Measurements from ENCODE around the gene KATNB1. TPM values are rescaled to one million over a fixed set of nuclear protein-coding genes. Genes with fewer than 3 reads are reported as not detected.

The KATNB1 gene
- polyA plus RNA-seq, 1 donor from 2014 or later, result 57.9 TPM

GRCh38 chr16:57747496-57747895, 11.9 kb downstream of the KATNB1 start:
- H3K4me3 ChIP-seq (ENCODE audit: low read length), result no peak overlapping the region
- no peaks in the 10 kb centered on the region for H3K9me2 ChIP-seq (ENCODE audit: insufficient read depth, low read length)
- no peaks in the 10 kb centered on the region for H3K36me3 ChIP-seq (ENCODE audit: insufficient read depth, low read length)
- H4K20me1 ChIP-seq (ENCODE audit: insufficient read depth), result no peaks in the 10 kb centered on the region
- no peak overlapping the region for H2AFZ ChIP-seq (ENCODE audit: low read depth, low read length)
- H3K9me3 ChIP-seq (ENCODE audit: low read length), result no peaks in the 10 kb centered on the region
- no peak overlapping the region for H3K9ac ChIP-seq (ENCODE audit: low read length)
- no peaks in the 10 kb centered on the region for H3K27me3 ChIP-seq (ENCODE audit: insufficient read depth, low read depth, low read length)
- no peak overlapping the region for H3K27ac ChIP-seq (ENCODE audit: low read length)
- no peaks in the 10 kb centered on the region for H3K79me2 ChIP-seq (replicated peaks; ENCODE audit: insufficient read depth, low read length)
- H3K4me2 ChIP-seq (ENCODE audit: low read length), result no peak overlapping the region
- no peaks in the 10 kb centered on the region for H3F3A ChIP-seq (ENCODE audit: insufficient read depth, low read length, poor library complexity, severe bottlenecking)
- no peak for TF ChIP-seq REST (IDR thresholded peaks at IDR 0.05; ENCODE audit: borderline replicate concordance)
- TF ChIP-seq EP300 (conservative IDR thresholded peaks at IDR 0.05; ENCODE audit: poor library complexity, severe bottlenecking), result no peak
- TF ChIP-seq POLR2AphosphoS5 (IDR thresholded peaks at IDR 0.05), result no peak
- TF ChIP-seq RAD21 (conservative IDR thresholded peaks at IDR 0.05), result no peak
- TF ChIP-seq TAF1 (IDR thresholded peaks at IDR 0.05; ENCODE audit: low read depth), result no peak
- TF ChIP-seq CTCF (IDR thresholded peaks at IDR 0.05; ENCODE audit: poor library complexity, severe bottlenecking), result no peak
- TF ChIP-seq MXI1 (conservative IDR thresholded peaks at IDR 0.05; ENCODE audit: poor library complexity, severe bottlenecking), result no peak
- TF ChIP-seq EZH2 (IDR thresholded peaks at IDR 0.05; ENCODE audit: borderline replicate concordance, insufficient read depth, low read length, poor library complexity, severe bottlenecking), result no peak
- TF ChIP-seq SMC3 (conservative IDR thresholded peaks at IDR 0.05; ENCODE audit: poor library complexity), result no peak

GRCh38 chr16:57747996-57748395, 12.4 kb downstream of the KATNB1 start:
- no peaks in the 10 kb centered on the region for H3K9me3 ChIP-seq (ENCODE audit: low read length)
- H3K79me2 ChIP-seq (replicated peaks; ENCODE audit: insufficient read depth, low read length), result no peaks in the 10 kb centered on the region
- H3K4me2 ChIP-seq (ENCODE audit: low read length), result no peak overlapping the region
- no peaks in the 10 kb centered on the region for H4K20me1 ChIP-seq (ENCODE audit: insufficient read depth)
- H2AFZ ChIP-seq (ENCODE audit: low read depth, low read length), result no peak overlapping the region
- no peak overlapping the region for H3K27ac ChIP-seq (ENCODE audit: low read length)
- H3F3A ChIP-seq (ENCODE audit: insufficient read depth, low read length, poor library complexity, severe bottlenecking), result no peaks in the 10 kb centered on the region
- no peak overlapping the region for H3K9ac ChIP-seq (ENCODE audit: low read length)
- no peaks in the 10 kb centered on the region for H3K9me2 ChIP-seq (ENCODE audit: insufficient read depth, low read length)
- TF ChIP-seq CTCF (IDR thresholded peaks at IDR 0.05; ENCODE audit: poor library complexity, severe bottlenecking), result no peak
- no peak for TF ChIP-seq EZH2 (IDR thresholded peaks at IDR 0.05; ENCODE audit: borderline replicate concordance, insufficient read depth, low read length, poor library complexity, severe bottlenecking)
- TF ChIP-seq REST (IDR thresholded peaks at IDR 0.05; ENCODE audit: borderline replicate concordance), result no peak
- H3K36me3 ChIP-seq (ENCODE audit: insufficient read depth, low read length), result no peaks in the 10 kb centered on the region
- H3K4me3 ChIP-seq (ENCODE audit: low read length), result no peak overlapping the region
- H3K27me3 ChIP-seq (ENCODE audit: insufficient read depth, low read depth, low read length), result no peaks in the 10 kb centered on the region

Measured in neural cell (in vitro differentiated cells).